Measurements from ENCODE around the gene ACBD6.

DNA sequence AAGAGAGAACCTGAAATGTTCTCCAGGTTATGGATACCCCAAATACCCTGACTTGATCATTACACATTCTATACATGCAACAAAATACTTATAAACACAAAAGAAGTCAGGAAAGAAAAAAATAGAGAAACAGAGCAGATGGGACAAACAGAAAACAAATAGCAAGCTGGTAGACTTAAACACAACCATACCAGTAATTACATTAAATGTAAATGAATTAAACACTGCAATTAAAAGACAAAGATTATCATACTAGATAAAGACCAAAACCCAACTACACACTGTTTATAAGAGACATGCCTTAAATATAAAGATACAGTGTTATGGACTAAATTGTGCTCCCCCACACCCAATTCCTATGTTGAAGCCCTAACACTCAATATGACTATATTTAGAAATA lies 117.2 kb downstream of the ACBD6 start:
- TF ChIP-seq POLR2A (IDR thresholded peaks at IDR 0.05) = no peak
- TF ChIP-seq, protein P1, sequence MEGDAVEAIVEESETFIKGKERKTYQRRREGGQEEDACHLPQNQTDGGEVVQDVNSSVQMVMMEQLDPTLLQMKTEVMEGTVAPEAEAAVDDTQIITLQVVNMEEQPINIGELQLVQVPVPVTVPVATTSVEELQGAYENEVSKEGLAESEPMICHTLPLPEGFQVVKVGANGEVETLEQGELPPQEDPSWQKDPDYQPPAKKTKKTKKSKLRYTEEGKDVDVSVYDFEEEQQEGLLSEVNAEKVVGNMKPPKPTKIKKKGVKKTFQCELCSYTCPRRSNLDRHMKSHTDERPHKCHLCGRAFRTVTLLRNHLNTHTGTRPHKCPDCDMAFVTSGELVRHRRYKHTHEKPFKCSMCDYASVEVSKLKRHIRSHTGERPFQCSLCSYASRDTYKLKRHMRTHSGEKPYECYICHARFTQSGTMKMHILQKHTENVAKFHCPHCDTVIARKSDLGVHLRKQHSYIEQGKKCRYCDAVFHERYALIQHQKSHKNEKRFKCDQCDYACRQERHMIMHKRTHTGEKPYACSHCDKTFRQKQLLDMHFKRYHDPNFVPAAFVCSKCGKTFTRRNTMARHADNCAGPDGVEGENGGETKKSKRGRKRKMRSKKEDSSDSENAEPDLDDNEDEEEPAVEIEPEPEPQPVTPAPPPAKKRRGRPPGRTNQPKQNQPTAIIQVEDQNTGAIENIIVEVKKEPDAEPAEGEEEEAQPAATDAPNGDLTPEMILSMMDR (IDR thresholded peaks at IDR 0.05) = no peak
- no peak for TF ChIP-seq POLR2AphosphoS5 (IDR thresholded peaks at IDR 0.05)

Data from stomach (tissue), 4 donors.